ENCODE results near the gene AGFG2. TPM values are rescaled to one million over a fixed set of nuclear protein-coding genes. Genes with fewer than 3 reads are reported as not detected.

AGFG2 gene
- total RNA-seq, 1 experiment from 2014 or later = 30.4 TPM

DNA sequence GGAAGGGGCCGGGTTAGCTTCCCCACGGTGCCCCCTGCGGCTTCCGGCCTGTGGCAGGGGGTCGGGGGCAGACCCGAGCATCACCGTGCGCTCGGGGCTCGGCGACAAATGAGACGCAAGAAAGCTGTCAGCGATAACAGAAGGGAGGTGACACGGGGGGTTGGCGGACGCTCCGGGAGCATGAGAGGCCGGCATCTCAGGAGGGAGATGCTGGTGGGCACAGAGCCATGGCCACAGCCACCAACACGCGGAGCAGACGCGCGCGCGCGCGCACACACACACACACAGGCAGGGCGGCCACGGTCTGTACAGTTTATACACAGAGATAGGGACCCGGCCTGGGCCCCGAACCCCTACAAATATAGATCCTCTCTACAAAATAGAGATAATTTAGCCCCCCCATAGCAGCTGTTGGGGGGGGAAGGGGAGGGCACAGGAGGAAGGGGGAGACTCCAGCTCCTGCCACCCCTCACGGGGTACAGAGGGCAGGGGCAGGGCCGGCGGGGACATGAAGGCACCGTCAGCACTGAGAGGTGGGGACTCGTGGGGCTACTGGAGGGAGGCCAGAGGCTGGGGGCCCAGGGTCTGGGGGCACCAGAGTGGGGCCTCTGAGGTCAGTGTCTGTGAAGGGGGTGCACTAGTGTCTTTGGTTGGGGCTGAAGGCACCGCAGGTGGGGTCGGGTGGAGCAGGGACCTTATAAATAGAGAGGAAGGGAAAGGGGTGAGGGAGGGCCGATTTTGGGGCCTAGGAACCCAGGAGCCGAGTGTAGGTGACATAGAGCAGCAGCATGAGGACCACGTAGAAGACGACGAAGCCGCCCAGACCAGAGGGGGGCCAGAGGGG, 35.6 kb downstream of the AGFG2 start:
- H2AFZ ChIP-seq = no peak overlapping the region
- no peak overlapping the region for H3K4me3 ChIP-seq
- no peaks in the 10 kb centered on the region for H3K79me2 ChIP-seq (ENCODE audit: low read depth)
- no peaks in the 10 kb centered on the region for H3K9me2 ChIP-seq (ENCODE audit: insufficient read depth)
- peak in 1 of 2 experiments; percentile 20 for DNase-seq
- ChIA-PET CTCF (interaction anchor here (0.6 kb wide), 2 partner anchors 88 to 107 kb away, joined by 3 read pairs; no protein-coding TSS in a partner anchor), POLR2A (ENCODE audit: unreplicated experiment) (no interaction called here)
- H3F3A ChIP-seq (ENCODE audit: insufficient read depth, low read depth) = no peaks in the 10 kb centered on the region
- no peaks in the 10 kb centered on the region for H4K20me1 ChIP-seq (ENCODE audit: insufficient read depth)
- no peak overlapping the region for H3K4me2 ChIP-seq
- no peaks in the 10 kb centered on the region for H3K9me3 ChIP-seq (ENCODE audit: insufficient read depth, low read depth)
- intact Hi-C loops (cut with micrococcal nuclease; ENCODE audit: unreplicated experiment) = no loop called here
- no peaks in the 10 kb centered on the region for H3K36me3 ChIP-seq (ENCODE audit: low read depth)
- H3K4me1 ChIP-seq (replicated peaks; ENCODE audit: insufficient read depth) = no peaks in the 10 kb centered on the region
- BruUV-seq (replicated peaks) = no TSS peak
- TF ChIP-seq, protein P1, sequence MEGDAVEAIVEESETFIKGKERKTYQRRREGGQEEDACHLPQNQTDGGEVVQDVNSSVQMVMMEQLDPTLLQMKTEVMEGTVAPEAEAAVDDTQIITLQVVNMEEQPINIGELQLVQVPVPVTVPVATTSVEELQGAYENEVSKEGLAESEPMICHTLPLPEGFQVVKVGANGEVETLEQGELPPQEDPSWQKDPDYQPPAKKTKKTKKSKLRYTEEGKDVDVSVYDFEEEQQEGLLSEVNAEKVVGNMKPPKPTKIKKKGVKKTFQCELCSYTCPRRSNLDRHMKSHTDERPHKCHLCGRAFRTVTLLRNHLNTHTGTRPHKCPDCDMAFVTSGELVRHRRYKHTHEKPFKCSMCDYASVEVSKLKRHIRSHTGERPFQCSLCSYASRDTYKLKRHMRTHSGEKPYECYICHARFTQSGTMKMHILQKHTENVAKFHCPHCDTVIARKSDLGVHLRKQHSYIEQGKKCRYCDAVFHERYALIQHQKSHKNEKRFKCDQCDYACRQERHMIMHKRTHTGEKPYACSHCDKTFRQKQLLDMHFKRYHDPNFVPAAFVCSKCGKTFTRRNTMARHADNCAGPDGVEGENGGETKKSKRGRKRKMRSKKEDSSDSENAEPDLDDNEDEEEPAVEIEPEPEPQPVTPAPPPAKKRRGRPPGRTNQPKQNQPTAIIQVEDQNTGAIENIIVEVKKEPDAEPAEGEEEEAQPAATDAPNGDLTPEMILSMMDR (conservative IDR thresholded peaks at IDR 0.05) = no peak
- TF ChIP-seq EZH2 (IDR thresholded peaks at IDR 0.05; ENCODE audit: low read depth) = no peak
- H3K27ac ChIP-seq = no peak overlapping the region
- H3K27me3 ChIP-seq (ENCODE audit: insufficient read depth, low read depth) = no peaks in the 10 kb centered on the region

DNA sequence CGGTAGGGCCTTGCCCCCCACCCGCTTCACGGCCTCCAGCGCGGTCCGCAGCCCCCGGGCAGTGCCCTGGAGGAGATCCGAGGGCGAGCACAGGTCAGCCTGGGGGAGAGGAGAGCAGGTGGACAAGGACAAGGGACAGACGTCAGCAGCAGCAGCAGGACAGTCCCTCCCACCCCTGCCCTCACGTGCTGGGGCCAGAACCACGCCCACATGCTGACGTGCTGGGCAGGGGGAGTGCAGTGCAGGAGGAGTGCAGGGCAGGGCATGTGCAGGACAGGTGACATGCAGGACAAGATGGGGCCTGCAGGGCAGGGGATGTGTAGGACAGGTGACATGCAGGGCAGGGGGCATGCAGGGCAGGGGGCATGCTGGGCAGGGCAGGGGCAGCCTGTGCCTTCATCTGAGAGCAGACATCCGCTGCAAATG, 36.2 kb downstream of the AGFG2 start:
- no peak overlapping the region for H3K27ac ChIP-seq
- H3K79me2 ChIP-seq (ENCODE audit: low read depth) = no peaks in the 10 kb centered on the region
- no peak overlapping the region for H3K4me2 ChIP-seq
- TF ChIP-seq EZH2 (IDR thresholded peaks at IDR 0.05; ENCODE audit: low read depth) = no peak
- TF ChIP-seq, protein P1 (conservative IDR thresholded peaks at IDR 0.05) = no peak
- DNase-seq = peak in 1 of 2 experiments; percentile 32
- no peaks in the 10 kb centered on the region for H3K36me3 ChIP-seq (ENCODE audit: low read depth)
- H2AFZ ChIP-seq = no peak overlapping the region
- H3K4me3 ChIP-seq = no peak overlapping the region
- H3K27me3 ChIP-seq (ENCODE audit: insufficient read depth, low read depth) = no peaks in the 10 kb centered on the region
- H3K9me2 ChIP-seq (ENCODE audit: insufficient read depth) = no peaks in the 10 kb centered on the region
- no peaks in the 10 kb centered on the region for H4K20me1 ChIP-seq (ENCODE audit: insufficient read depth)
- no TSS peak for BruUV-seq (replicated peaks)
- ChIA-PET CTCF (no interaction called here), POLR2A (ENCODE audit: unreplicated experiment) (no interaction called here)
- no peaks in the 10 kb centered on the region for H3F3A ChIP-seq (ENCODE audit: insufficient read depth, low read depth)
- intact Hi-C loops (cut with micrococcal nuclease; ENCODE audit: unreplicated experiment) = no loop called here
- H3K4me1 ChIP-seq (replicated peaks; ENCODE audit: insufficient read depth) = no peaks in the 10 kb centered on the region
- no peaks in the 10 kb centered on the region for H3K9me3 ChIP-seq (ENCODE audit: insufficient read depth, low read depth)

DNA sequence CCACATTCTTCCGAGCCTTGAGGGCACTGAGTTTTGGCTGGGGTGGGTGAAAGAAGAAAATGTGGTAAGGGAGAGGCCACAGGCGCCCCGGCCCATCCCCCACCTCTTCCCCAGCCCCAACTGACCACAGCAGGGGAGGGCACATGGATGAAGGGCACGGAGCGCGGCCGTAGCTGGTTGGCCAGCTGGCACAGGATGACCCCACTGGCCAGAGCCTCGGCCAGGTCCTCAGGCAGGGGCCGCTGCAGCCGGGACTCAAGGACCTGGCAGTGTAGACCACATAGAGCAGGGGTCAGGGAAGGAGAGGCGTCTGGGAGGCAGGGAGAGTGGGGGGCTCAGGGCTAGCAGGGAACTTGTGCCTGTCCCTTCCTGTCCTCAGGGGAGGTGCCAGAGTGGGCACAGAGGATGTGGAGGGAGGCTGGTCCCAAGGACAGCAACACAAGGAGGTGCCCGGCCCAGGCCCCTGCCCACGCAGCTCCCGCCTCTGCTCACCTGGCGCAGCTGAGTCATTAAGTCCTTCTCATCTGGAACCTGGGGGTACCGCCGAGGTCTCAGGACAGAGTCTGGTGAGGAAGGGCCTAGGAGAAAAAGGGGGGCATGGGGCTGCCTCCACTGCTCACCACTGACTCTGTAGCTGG, 36.9 kb downstream of the AGFG2 start:
- Histone ChIP-seq H3K4me3 (no peak overlapping the region), H3F3A (ENCODE audit: insufficient read depth, low read depth) (no peaks in the 10 kb centered on the region), H3K36me3 (ENCODE audit: low read depth) (0 out of 2 replicates have a peak, but pooled peaks cover 5% of the 10 kb centered on the region), H3K79me2 (ENCODE audit: low read depth) (no peaks in the 10 kb centered on the region), H4K20me1 (ENCODE audit: insufficient read depth) (no peaks in the 10 kb centered on the region), H3K4me1 (replicated peaks; ENCODE audit: insufficient read depth) (no peaks in the 10 kb centered on the region), H3K27me3 (ENCODE audit: insufficient read depth, low read depth) (no peaks in the 10 kb centered on the region), H3K9me3 (ENCODE audit: insufficient read depth, low read depth) (no peaks in the 10 kb centered on the region), H3K27ac (no peak overlapping the region), H2AFZ (no peak overlapping the region), H3K4me2 (no peak overlapping the region), H3K9me2 (ENCODE audit: insufficient read depth) (no peaks in the 10 kb centered on the region)
- no peak for TF ChIP-seq EZH2 (IDR thresholded peaks at IDR 0.05; ENCODE audit: low read depth)
- TF ChIP-seq, protein P1 (conservative IDR thresholded peaks at IDR 0.05) = no peak
- DNase-seq = peak in 1 of 2 experiments; percentile 15
- intact Hi-C loops (cut with micrococcal nuclease; ENCODE audit: unreplicated experiment) = no loop called here
- CTCF ChIA-PET = no interaction called here
- POLR2A ChIA-PET (ENCODE audit: unreplicated experiment) = no interaction called here
- no TSS peak for BruUV-seq (replicated peaks)
